Calu3 (cell line): ENCODE results near the gene FUT1. TPM values are rescaled to one million over a fixed set of nuclear protein-coding genes. Genes with fewer than 3 reads are reported as not detected.

ENCODE experiments used
- BruUV-seq: library from RNA; stranded (reverse); fragments of 400-500 nt; replicated peaks from 2 replicates; lab custom pipeline; 2021; lab: Mats Ljungman, UMichigan
- CTCF ChIA-PET: fragments of 300-600 bp; sonication (Branson Sonifier 250); formaldehyde crosslinking; loops from one replicate; lab custom pipeline; 2022; ENCODE audit warnings: antibody characterized with exemption; lab: Charles Lee
- DNase-seq: peaks from one replicate; pipeline ENCODE4 v3.0.0; 2022
- H3K27ac Mint-ChIP-seq: one replicate; pipeline ENCODE4 v1.8.0; 2022; ENCODE audit warnings: mixed read lengths; ENCODE audit not compliant: unreplicated experiment
- H3K27me3 Mint-ChIP-seq: one replicate; pipeline ENCODE4 v1.8.0; 2022; ENCODE audit warnings: mixed read lengths; ENCODE audit not compliant: unreplicated experiment
- H3K36me3 Mint-ChIP-seq: one replicate; pipeline ENCODE4 v1.8.0; 2022; ENCODE audit warnings: mild to moderate bottlenecking, moderate library complexity, mixed read lengths; ENCODE audit not compliant: insufficient read depth, unreplicated experiment
- H3K4me1 Mint-ChIP-seq: one replicate; pipeline ENCODE4 v1.8.0; 2022; ENCODE audit warnings: mild to moderate bottlenecking, low read depth, mixed read lengths; ENCODE audit not compliant: unreplicated experiment
- H3K4me3 Mint-ChIP-seq: one replicate; pipeline ENCODE4 v1.8.0; 2022; ENCODE audit warnings: mild to moderate bottlenecking, low read depth, moderate library complexity, mixed read lengths; ENCODE audit not compliant: unreplicated experiment
- H3K9me3 Mint-ChIP-seq: one replicate; pipeline ENCODE4 v1.8.0; 2022; ENCODE audit warnings: low read depth, mixed read lengths; ENCODE audit not compliant: unreplicated experiment
- CTCF ChIP-seq: fragments of 200-600 bp; IDR thresholded peaks from one replicate; pipeline ENCODE4 v1.8.0; 2022; ENCODE audit warnings: antibody characterized with exemption; ENCODE audit not compliant: unreplicated experiment
- intact Hi-C: fragments of 100-400 bp; cut with micrococcal nuclease; formaldehyde crosslinking; loops from one replicate; pipeline ENCODE4 v1.10.0; 2022; ENCODE audit not compliant: unreplicated experiment
- total RNA-seq: library from RNA; stranded (reverse); gene quantifications from 2 replicates; pipeline ENCODE4 v1.2.3, GENCODE V29; 2022

Gene FUT1
- total RNA-seq, 1 experiment from 2014 or later: 2.9 TPM

DNA sequence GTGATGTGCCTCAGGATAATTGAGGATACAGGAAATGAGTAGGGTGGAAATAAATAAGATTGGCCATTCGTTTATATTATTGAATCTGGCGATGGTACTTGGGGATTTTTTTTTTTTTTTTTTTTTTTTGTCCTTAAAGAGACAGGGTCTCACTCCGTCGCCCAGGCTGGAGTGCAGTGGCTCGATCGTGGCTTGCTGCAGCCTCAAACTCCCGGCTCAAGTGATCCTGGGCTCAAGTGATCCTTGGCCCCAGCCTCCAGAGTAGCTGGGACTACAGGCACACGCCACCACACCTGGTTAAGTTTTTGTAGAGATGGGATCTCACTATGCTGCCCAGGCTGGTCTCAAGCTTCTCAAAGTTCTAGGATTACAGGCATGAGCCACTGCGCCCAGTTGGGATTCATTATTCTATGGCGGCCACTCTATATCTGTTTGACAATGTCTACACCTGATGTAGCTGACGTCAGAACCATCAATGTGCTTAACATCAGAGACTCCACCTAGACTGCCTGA lies 30.2 kb downstream of the FUT1 start:
- Mint-ChIP-seq H3K27me3 (peaks cover 13% of the 10 kb centered on the region), H3K36me3 (peaks cover 29% of the 10 kb centered on the region), H3K27ac (no peak overlapping the region), H3K4me3 (no peak overlapping the region), H3K4me1 (peaks cover 9% of the 10 kb centered on the region), H3K9me3 (peaks cover 5% of the 10 kb centered on the region)
- intact Hi-C loops: no loop called here
- no peak for DNase-seq
- TF ChIP-seq CTCF: no peak
- CTCF ChIA-PET: no interaction called here
- BruUV-seq: no TSS peak

DNA sequence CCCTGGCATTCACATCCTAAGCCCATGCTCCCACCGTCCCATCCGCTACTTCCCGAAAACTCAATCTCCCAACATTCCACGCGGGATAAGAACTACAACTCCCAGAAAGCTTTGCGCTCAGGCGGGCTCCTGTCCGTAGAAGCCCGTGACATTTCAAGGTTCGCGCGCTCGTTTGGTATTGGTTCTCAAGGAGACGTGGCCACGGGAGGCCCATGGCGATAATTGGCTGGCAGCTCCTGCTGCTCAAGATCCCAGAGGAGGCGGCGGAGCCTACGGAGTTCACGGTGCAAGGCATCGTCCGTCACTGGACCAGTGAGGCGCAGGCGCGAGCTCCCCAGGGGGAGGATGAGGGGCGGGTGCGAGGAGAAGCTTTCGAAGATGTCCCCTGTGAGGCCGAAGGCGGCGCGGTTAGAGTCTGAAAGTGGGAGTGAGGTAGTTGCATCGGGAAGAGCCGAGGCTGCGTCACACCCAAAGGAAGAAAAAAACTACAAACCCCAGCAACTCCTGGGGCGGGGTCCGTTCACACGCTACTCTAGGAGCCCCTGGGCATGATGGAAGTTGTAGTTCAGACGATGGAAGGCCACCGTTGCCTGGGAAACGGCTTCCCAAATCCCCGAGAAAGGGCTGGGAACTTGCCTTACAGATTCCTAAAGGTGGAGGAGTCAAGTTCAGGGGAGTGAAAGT lies 31.7 kb downstream of the FUT1 start:
- no TSS peak for BruUV-seq
- H3K36me3 Mint-ChIP-seq: peaks cover 31% of the 10 kb centered on the region
- DNase-seq: peak; percentile 97
- peaks cover 13% of the 10 kb centered on the region for H3K27me3 Mint-ChIP-seq
- H3K27ac Mint-ChIP-seq: peak overlapping the region; percentile 96
- intact Hi-C loops: no loop called here
- H3K4me3 Mint-ChIP-seq: peak overlapping the region; percentile 99
- CTCF ChIA-PET: interaction anchor here (0.8 to 1.4 kb wide), 6 partner anchors 15 to 75 kb away, joined by 3 to 7 read pairs (median 3); partner anchors contain the start of gene FUT2
- peaks cover 9% of the 10 kb centered on the region for H3K4me1 Mint-ChIP-seq
- no peaks in the 10 kb centered on the region for H3K9me3 Mint-ChIP-seq
- TF ChIP-seq CTCF: no peak

DNA sequence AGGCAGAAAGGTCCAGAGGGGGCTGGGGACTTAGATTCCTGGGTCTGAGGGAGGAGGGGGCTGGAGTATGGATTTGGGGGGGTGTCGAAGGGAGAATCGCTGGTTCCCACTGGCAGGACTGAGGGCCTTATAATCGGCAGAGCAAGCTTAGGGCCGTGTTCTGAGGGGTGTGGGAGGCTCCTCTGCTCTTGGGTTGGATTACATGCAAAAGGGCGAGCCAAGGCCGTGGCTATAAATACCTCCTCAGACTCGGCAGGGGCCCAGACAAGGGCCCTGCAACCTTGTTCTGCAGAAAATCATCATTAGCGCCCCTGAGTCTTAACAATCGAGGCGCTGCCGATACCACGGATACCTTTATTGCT lies 32.2 kb downstream of the FUT1 start:
- CTCF ChIA-PET: interaction anchor here (0.8 to 1.4 kb wide), 6 partner anchors 15 to 75 kb away, joined by 3 to 7 read pairs (median 3); partner anchors contain the start of gene FUT2

More for the DNA sequence above, 32.2 kb downstream of the FUT1 start:
- TF ChIP-seq CTCF: no peak
- Mint-ChIP-seq H3K4me1 (peaks cover 6% of the 10 kb centered on the region), H3K36me3 (peaks cover 35% of the 10 kb centered on the region), H3K9me3 (no peaks in the 10 kb centered on the region), H3K4me3 (peak overlapping the region; percentile 99), H3K27me3 (peaks cover 13% of the 10 kb centered on the region), H3K27ac (peak overlapping the region; percentile 96)
- DNase-seq: no peak
- BruUV-seq: no TSS peak
- intact Hi-C loops: no loop called here
